ENCODE results near the gene CNN2.

GRCh38 chr19:1041835-1042685 is 15.7 kb downstream of the CNN2 start:
- no peak for TF ChIP-seq POLR2AphosphoS5 (IDR thresholded peaks at IDR 0.05; ENCODE audit: borderline replicate concordance, low read depth, low read length)
- TF ChIP-seq EZH2 (IDR thresholded peaks at IDR 0.05): no peak
- no peak for TF ChIP-seq FOXP2 (optimal IDR thresholded peaks at IDR 0.05; ENCODE audit: control extremely low read depth, extremely low read length, insufficient read depth)
